ENCODE results near the gene ARFIP1.

ARFIP1 gene

GRCh38 chr4:152910521-152910920 is 130.8 kb downstream of the ARFIP1 start:
- no peak overlapping the region for H3K27ac ChIP-seq
- TF ChIP-seq CTCF (IDR thresholded peaks at IDR 0.05) (no peak), ZFX (IDR thresholded peaks at IDR 0.05; ENCODE audit: borderline replicate concordance) (no peak)

- H3K27ac ChIP-seq = no peak overlapping the region
- TF ChIP-seq CTCF (IDR thresholded peaks at IDR 0.05) = no peak
- TF ChIP-seq ZFX (IDR thresholded peaks at IDR 0.05; ENCODE audit: borderline replicate concordance) = no peak
These were observed 138.0 kb downstream of the ARFIP1 start for GRCh38 chr4:152917543-152918395.

- no peak for TF ChIP-seq ZFX (IDR thresholded peaks at IDR 0.05; ENCODE audit: borderline replicate concordance)
- TF ChIP-seq CTCF (IDR thresholded peaks at IDR 0.05) = no peak
- no peak overlapping the region for H3K27ac ChIP-seq
These were observed 140.1 kb downstream of the ARFIP1 start for GRCh38 chr4:152919826-152920225.

GRCh38 chr4:152920768-152921167 is 141.0 kb downstream of the ARFIP1 start:
- H3K27ac ChIP-seq = no peak overlapping the region
- TF ChIP-seq CTCF (IDR thresholded peaks at IDR 0.05) (no peak), ZFX (IDR thresholded peaks at IDR 0.05; ENCODE audit: borderline replicate concordance) (no peak)

GRCh38 chr4:152921284-152921683 is 141.5 kb downstream of the ARFIP1 start:
- TF ChIP-seq ZFX (IDR thresholded peaks at IDR 0.05; ENCODE audit: borderline replicate concordance) = no peak
- no peak overlapping the region for H3K27ac ChIP-seq

GRCh38 chr4:152925851-152926250 is 146.1 kb downstream of the ARFIP1 start:
- TF ChIP-seq ZFX (IDR thresholded peaks at IDR 0.05; ENCODE audit: borderline replicate concordance) (no peak), CTCF (IDR thresholded peaks at IDR 0.05) (no peak)
- H3K27ac ChIP-seq = no peak overlapping the region

GRCh38 chr4:152926959-152927358 is 147.2 kb downstream of the ARFIP1 start:
- H3K27ac ChIP-seq = no peak overlapping the region
- TF ChIP-seq ZFX (IDR thresholded peaks at IDR 0.05; ENCODE audit: borderline replicate concordance) (no peak), CTCF (IDR thresholded peaks at IDR 0.05) (no peak)
